HG03565 (cell line): ENCODE results near the gene OR9Q2.
"Not testable (repeated sequence)": the region's sequence is repeated elsewhere in the genome, so short reads cannot be mapped to it uniquely, and the experiment has no call there.

ENCODE experiments used
- ATAC-seq: cut with Tn5 transposase; IDR thresholded peaks from one replicate; pipeline ENCODE4 v1.9.1; 2021; ENCODE audit warnings: mild to moderate bottlenecking, moderate library complexity; ENCODE audit not compliant: unreplicated experiment

OR9Q2 gene

GRCh38 chr11:58188770-58189169 lies at the start of gene OR9Q2:
TSS of gene OR9Q2 (plus strand) at chr11:58189070. CDS start at chr11:58190491, 1,421 bp downstream.
- no peak for ATAC-seq

GRCh38 chr11:58142761-58143160 lies 46.1 kb upstream of the OR9Q2 start:
- no peak for ATAC-seq

DNA sequence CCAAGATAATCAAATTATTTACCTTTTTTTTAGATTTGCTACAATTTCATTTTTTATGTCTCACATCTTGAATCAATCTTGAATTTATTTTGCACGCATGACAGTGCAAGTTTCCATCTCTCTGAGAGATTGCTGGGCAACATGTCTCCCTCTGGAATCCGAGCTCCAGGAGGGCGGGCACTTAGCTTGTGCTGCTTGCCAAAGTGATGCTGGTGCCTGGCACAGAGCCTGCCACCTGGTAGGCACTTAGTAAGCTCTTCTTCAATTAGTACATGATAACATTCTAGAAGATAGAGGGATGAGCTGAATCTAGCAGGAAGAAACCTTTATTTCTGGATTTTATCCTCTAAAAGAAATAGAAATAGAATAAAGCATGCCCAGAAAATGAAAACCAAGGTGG lies 36.1 kb upstream of the OR9Q2 start:
- ATAC-seq: no peak

DNA sequence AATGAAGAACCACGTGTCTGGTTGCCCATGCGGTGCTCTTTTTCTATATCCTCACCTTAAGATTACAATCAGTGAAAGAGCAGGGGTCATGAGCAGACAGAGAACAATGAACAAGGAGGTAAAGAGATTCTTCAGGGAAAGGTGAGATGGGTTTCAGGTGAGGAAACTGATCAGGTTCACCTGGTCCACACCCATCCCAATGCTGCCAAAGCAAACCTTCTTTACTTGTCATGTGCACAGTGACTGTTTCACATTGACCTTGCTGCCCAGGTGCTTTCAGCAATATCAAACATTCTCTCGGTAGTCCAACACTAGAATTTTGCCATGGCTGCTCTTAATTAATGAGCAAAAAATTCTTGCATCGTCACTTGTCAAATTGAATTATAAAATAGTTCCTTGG lies 24.5 kb upstream of the OR9Q2 start:
- no peak for ATAC-seq

- ATAC-seq: no peak
Measured at GRCh38 chr11:58164990-58165389, 23.9 kb upstream of the OR9Q2 start.

- ATAC-seq: no peak
Measured at GRCh38 chr11:58165504-58166106, 23.3 kb upstream of the OR9Q2 start.

DNA sequence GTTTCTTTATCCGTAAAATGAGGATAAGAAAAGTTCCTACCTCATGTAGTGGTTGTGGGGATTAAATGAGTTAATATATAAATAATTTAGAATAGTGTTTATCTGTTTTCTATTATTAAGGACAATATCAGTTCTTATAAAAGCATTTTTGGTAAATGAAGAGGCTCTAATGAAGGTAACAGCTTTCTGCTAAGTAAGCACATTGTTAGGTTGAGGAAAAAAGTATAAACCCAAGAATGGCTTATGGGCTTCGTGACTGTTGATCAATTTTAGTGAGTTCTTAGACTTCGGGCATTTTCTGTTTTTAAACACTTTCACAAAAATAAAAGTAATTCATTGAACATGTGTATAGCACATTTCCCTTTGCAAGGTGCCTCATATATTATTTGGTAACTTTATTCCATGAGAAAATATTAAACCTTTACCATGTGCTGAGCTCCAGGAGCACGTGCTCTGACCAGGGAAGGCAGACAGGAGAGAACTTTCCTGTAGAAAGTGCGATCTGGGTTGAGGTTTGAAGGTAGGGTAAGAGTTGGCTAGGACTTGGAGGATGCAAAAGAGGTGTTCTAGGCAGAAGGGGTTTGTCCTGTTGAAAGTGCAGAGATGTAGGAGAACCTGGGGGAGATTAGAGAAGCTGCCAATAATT lies 11.3 kb upstream of the OR9Q2 start:
- ATAC-seq: no peak

DNA sequence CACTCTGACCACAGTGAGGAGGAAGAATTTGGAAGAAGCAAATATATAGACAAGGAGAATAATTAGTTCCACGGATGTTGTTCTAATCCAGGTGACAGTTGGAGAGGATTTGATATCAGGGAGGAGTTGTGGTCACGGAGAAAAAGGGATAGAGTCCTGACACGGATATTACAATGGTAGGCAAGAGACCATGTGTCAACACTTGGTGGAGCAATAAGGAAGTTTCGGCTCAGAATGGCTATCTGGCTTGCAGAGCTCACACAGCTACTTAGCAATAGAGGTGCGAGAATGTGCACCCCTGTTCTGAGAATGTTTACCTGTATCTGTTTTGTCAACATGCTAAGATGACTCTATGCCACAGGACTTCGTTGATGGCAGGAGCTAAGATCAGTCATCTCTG lies 10.4 kb upstream of the OR9Q2 start:
- ATAC-seq: no peak

DNA sequence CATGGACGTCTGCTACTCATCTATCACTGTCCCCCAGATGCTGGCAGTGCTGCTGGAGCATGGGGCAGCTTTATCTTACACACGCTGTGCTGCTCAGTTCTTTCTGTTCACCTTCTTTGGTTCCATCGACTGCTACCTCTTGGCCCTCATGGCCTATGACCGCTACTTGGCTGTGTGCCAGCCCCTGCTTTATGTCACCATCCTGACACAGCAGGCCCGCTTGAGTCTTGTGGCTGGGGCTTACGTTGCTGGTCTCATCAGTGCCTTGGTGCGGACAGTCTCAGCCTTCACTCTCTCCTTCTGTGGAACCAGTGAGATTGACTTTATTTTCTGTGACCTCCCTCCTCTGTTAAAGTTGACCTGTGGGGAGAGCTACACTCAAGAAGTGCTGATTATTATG lies 9.2 kb upstream of the OR9Q2 start:
- no peak for ATAC-seq

DNA sequence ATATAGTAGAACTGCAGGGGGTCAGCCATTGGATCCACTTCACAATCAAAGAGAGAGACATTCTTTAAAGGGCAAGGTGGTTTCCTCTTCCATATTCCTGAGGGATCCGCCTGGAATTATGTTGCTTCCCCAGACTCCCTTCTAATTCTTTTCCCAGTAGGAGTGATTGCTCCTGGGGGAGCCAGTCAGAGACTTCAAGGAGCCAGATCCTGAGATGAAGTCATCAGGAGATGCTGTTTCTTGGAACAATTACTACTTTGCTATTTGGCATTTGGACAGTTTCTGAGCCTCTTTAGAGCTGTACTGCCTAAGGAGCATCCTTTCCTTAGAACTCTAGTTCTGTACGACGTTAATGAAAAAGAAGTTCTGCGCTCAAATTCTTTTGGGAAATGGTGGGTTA lies 1.9 kb upstream of the OR9Q2 start:
- no peak for ATAC-seq

DNA sequence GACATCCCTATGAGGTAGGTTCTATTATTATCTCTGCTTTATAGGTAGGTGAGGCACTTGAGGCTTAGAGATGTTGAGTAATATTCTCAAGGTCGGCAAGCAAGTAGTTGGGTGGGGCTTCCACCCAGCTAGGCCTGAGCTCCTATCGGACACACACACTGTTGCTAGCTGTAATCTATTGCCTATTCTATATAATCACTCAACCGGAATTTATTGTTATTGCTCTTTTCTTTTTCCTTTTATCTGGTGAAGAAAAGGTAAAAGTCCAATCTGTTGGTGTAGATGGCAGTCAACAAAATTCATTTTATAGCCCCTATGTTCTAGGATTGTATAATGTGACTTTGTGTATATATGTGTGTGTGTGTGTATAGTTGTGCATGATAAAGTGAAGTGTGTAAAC lies 3.4 kb downstream of the OR9Q2 start:
- no peak for ATAC-seq

GRCh38 chr11:58193391-58193790 lies 4.5 kb downstream of the OR9Q2 start:
- no peak for ATAC-seq

- no peak for ATAC-seq
Measured at GRCh38 chr11:58195939-58196338, 7.1 kb downstream of the OR9Q2 start.

DNA sequence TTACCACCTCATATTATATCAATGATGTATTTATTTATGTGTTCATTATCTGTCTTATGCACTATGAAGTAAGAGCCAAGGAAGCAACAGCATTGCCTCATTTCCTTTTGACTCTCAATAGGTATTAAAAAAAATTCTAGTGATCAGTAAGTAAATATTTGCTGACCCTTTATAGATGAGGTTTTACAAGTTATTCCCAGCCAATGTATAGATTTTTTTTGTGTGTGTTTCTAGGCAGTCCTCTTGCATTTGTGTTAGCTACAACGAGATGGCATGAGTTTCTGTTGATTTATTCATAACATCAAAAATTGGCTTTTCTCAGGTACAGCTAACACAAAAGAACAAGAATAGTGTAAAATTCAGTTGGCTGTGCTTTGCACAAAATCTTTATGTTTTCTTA lies 10.4 kb downstream of the OR9Q2 start:
- no peak for ATAC-seq

- no peak for ATAC-seq
Measured at GRCh38 chr11:58204042-58204441, 15.2 kb downstream of the OR9Q2 start, which contains the start of gene OR1S2. TSS of gene OR1S2 (minus strand) at chr11:58204142. CDS start at chr11:58204142, 0 bp downstream.

- ATAC-seq: not testable (repeated sequence)
Measured at GRCh38 chr11:58212420-58212819, 23.6 kb downstream of the OR9Q2 start, which contains the start of gene OR1S1. TSS of gene OR1S1 (plus strand) at chr11:58212720.

DNA sequence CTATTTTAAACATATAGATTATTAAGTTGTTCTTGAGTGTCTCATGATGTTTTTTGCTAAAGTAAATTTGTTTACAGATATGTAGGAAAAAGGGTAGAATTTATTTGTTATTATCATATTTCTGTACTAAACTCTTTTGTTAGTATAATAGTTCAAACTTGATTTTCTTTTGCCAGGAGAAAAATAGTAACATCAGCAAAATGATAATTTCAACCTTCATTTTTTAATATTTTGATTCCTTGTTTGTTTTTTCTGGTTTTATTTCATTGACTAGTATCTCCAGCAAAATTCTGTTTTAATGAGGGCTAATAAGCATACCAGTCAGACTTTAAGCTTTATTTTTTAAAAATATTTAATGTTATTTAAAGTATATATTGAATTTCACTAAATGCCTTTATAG lies 27.6 kb downstream of the OR9Q2 start:
- no peak for ATAC-seq

GRCh38 chr11:58222721-58223120 lies 33.9 kb downstream of the OR9Q2 start:
- ATAC-seq: no peak

DNA sequence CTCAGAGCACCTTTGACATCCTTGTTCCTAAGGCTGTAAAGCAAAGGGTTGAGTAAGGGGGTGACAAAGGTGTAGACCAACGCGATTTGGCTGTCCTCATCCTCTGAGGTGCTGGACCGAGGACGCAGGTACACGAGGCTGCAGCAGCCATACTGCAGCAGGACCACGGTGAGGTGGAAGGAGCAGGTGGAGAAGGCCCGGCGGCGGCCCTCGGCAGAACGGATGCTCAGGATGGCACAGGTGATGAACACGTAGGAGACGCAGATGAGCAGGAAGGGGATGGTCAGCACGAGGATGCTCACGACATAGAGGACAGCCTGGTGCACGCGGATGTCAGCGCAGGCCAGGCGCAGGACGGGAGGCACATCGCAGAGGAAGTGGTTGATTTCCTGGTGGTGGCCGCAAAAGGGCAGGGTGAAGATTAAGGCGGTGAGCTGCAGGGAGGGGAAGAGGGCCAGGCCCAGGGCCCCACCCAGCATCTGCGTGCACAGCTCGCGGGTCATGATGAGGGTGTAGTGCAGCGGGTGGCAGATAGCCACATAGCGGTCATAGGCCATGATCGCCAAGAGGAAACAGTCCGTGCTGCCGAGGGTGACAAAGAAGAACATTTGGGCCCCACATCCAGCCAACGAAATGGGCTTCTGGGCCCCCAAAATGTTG lies 39.2 kb downstream of the OR9Q2 start:
- no peak for ATAC-seq
